Measurements from ENCODE around the gene TUT1.

The TUT1 gene

GRCh38 chr11:62612366-62613290 is 21.3 kb upstream of the TUT1 start, which contains the start of the genes EML3 and ROM1:
TSS of gene EML3 (minus strand) at chr11:62612775. CDS start at chr11:62612457, 318 bp downstream.
TSS of gene ROM1 (plus strand) at chr11:62613257. CDS start at chr11:62613282, 25 bp downstream.
- peak within 1 kb of the TSS; percentile 33 for H3K9ac ChIP-seq (ENCODE audit: low read length)
- no peak within 1 kb of the TSS for H3K27ac ChIP-seq (ENCODE audit: low read length)
- H3K27me3 ChIP-seq (ENCODE audit: control insufficient read depth, insufficient read depth, low read length) = peaks cover 11% of the 10 kb centered on the region
- H3K4me3 ChIP-seq (ENCODE audit: low read length) = peak within 1 kb of the TSS; percentile 71
- H3K4me1 ChIP-seq (ENCODE audit: control insufficient read depth, low read depth, low read length) = no peaks in the 10 kb centered on the region
- peaks cover 3% of the 10 kb centered on the region for H3K36me3 ChIP-seq (ENCODE audit: control insufficient read depth, low read depth, low read length)
- H3K9me3 ChIP-seq (ENCODE audit: control insufficient read depth, low read depth, low read length) = no peaks in the 10 kb centered on the region

GRCh38 chr11:62611705-62612365 is 20.5 kb upstream of the TUT1 start:
- Histone ChIP-seq H3K27ac (ENCODE audit: low read length) (no peak overlapping the region), H3K9me3 (ENCODE audit: control insufficient read depth, low read depth, low read length) (no peaks in the 10 kb centered on the region), H3K36me3 (ENCODE audit: control insufficient read depth, low read depth, low read length) (peaks cover 3% of the 10 kb centered on the region), H3K27me3 (ENCODE audit: control insufficient read depth, insufficient read depth, low read length) (peaks cover 11% of the 10 kb centered on the region), H3K4me1 (ENCODE audit: control insufficient read depth, low read depth, low read length) (no peaks in the 10 kb centered on the region), H3K4me3 (ENCODE audit: low read length) (peak overlapping the region; percentile 71), H3K9ac (ENCODE audit: low read length) (peak overlapping the region; percentile 33)

- H3K4me3 ChIP-seq (ENCODE audit: low read length) = peak overlapping the region; percentile 71
- no peaks in the 10 kb centered on the region for H3K4me1 ChIP-seq (ENCODE audit: control insufficient read depth, low read depth, low read length)
- no peaks in the 10 kb centered on the region for H3K9me3 ChIP-seq (ENCODE audit: control insufficient read depth, low read depth, low read length)
- no peak overlapping the region for H3K9ac ChIP-seq (ENCODE audit: low read length)
- H3K27ac ChIP-seq (ENCODE audit: low read length) = no peak overlapping the region
- H3K36me3 ChIP-seq (ENCODE audit: control insufficient read depth, low read depth, low read length) = peaks cover 3% of the 10 kb centered on the region
- H3K27me3 ChIP-seq (ENCODE audit: control insufficient read depth, insufficient read depth, low read length) = peaks cover 11% of the 10 kb centered on the region
Observed at GRCh38 chr11:62610814-62611704, 19.7 kb upstream of the TUT1 start.

- H3K9me3 ChIP-seq (ENCODE audit: control insufficient read depth, low read depth, low read length) = no peaks in the 10 kb centered on the region
- peaks cover 11% of the 10 kb centered on the region for H3K27me3 ChIP-seq (ENCODE audit: control insufficient read depth, insufficient read depth, low read length)
- H3K9ac ChIP-seq (ENCODE audit: low read length) = no peak overlapping the region
- no peak overlapping the region for H3K27ac ChIP-seq (ENCODE audit: low read length)
- H3K36me3 ChIP-seq (ENCODE audit: control insufficient read depth, low read depth, low read length) = peaks cover 3% of the 10 kb centered on the region
- H3K4me1 ChIP-seq (ENCODE audit: control insufficient read depth, low read depth, low read length) = no peaks in the 10 kb centered on the region
- H3K4me3 ChIP-seq (ENCODE audit: low read length) = no peak overlapping the region
Observed at GRCh38 chr11:62610403-62610802, 19.1 kb upstream of the TUT1 start.

GRCh38 chr11:62608776-62609175 is 17.5 kb upstream of the TUT1 start:
- Histone ChIP-seq H3K36me3 (ENCODE audit: control insufficient read depth, low read depth, low read length) (no peaks in the 10 kb centered on the region), H3K9me3 (ENCODE audit: control insufficient read depth, low read depth, low read length) (no peaks in the 10 kb centered on the region), H3K4me1 (ENCODE audit: control insufficient read depth, low read depth, low read length) (peaks cover 8% of the 10 kb centered on the region), H3K4me3 (ENCODE audit: low read length) (no peak overlapping the region), H3K9ac (ENCODE audit: low read length) (no peak overlapping the region), H3K27ac (ENCODE audit: low read length) (no peak overlapping the region), H3K27me3 (ENCODE audit: control insufficient read depth, insufficient read depth, low read length) (peaks cover 15% of the 10 kb centered on the region)

GRCh38 chr11:62607714-62608113 is 16.4 kb upstream of the TUT1 start:
- Histone ChIP-seq H3K27ac (ENCODE audit: low read length) (no peak overlapping the region), H3K4me3 (ENCODE audit: low read length) (no peak overlapping the region), H3K36me3 (ENCODE audit: control insufficient read depth, low read depth, low read length) (no peaks in the 10 kb centered on the region), H3K27me3 (ENCODE audit: control insufficient read depth, insufficient read depth, low read length) (peaks cover 26% of the 10 kb centered on the region), H3K4me1 (ENCODE audit: control insufficient read depth, low read depth, low read length) (peaks cover 11% of the 10 kb centered on the region), H3K9ac (ENCODE audit: low read length) (no peak overlapping the region), H3K9me3 (ENCODE audit: control insufficient read depth, low read depth, low read length) (no peaks in the 10 kb centered on the region)

GRCh38 chr11:62605902-62606301 is 14.6 kb upstream of the TUT1 start:
- peaks cover 16% of the 10 kb centered on the region for H3K27me3 ChIP-seq (ENCODE audit: control insufficient read depth, insufficient read depth, low read length)
- H3K36me3 ChIP-seq (ENCODE audit: control insufficient read depth, low read depth, low read length) = no peaks in the 10 kb centered on the region
- no peak overlapping the region for H3K4me3 ChIP-seq (ENCODE audit: low read length)
- H3K9me3 ChIP-seq (ENCODE audit: control insufficient read depth, low read depth, low read length) = no peaks in the 10 kb centered on the region
- H3K4me1 ChIP-seq (ENCODE audit: control insufficient read depth, low read depth, low read length) = peaks cover 11% of the 10 kb centered on the region
- no peak overlapping the region for H3K27ac ChIP-seq (ENCODE audit: low read length)
- no peak overlapping the region for H3K9ac ChIP-seq (ENCODE audit: low read length)

GRCh38 chr11:62605467-62605866 is 14.1 kb upstream of the TUT1 start:
- no peaks in the 10 kb centered on the region for H3K36me3 ChIP-seq (ENCODE audit: control insufficient read depth, low read depth, low read length)
- no peak overlapping the region for H3K27ac ChIP-seq (ENCODE audit: low read length)
- H3K4me3 ChIP-seq (ENCODE audit: low read length) = no peak overlapping the region
- H3K27me3 ChIP-seq (ENCODE audit: control insufficient read depth, insufficient read depth, low read length) = peaks cover 16% of the 10 kb centered on the region
- peaks cover 12% of the 10 kb centered on the region for H3K4me1 ChIP-seq (ENCODE audit: control insufficient read depth, low read depth, low read length)
- H3K9me3 ChIP-seq (ENCODE audit: control insufficient read depth, low read depth, low read length) = no peaks in the 10 kb centered on the region
- H3K9ac ChIP-seq (ENCODE audit: low read length) = no peak overlapping the region

- Histone ChIP-seq H3K27ac (ENCODE audit: low read length) (no peak overlapping the region), H3K4me3 (ENCODE audit: low read length) (no peak overlapping the region), H3K9me3 (ENCODE audit: control insufficient read depth, low read depth, low read length) (no peaks in the 10 kb centered on the region), H3K9ac (ENCODE audit: low read length) (no peak overlapping the region), H3K27me3 (ENCODE audit: control insufficient read depth, insufficient read depth, low read length) (peaks cover 16% of the 10 kb centered on the region), H3K4me1 (ENCODE audit: control insufficient read depth, low read depth, low read length) (peaks cover 20% of the 10 kb centered on the region), H3K36me3 (ENCODE audit: control insufficient read depth, low read depth, low read length) (peaks cover 4% of the 10 kb centered on the region)
Observed at GRCh38 chr11:62604460-62605120, 13.3 kb upstream of the TUT1 start.

- Histone ChIP-seq H3K36me3 (ENCODE audit: control insufficient read depth, low read depth, low read length) (peaks cover 5% of the 10 kb centered on the region), H3K9ac (ENCODE audit: low read length) (no peak overlapping the region), H3K27ac (ENCODE audit: low read length) (no peak overlapping the region), H3K4me1 (ENCODE audit: control insufficient read depth, low read depth, low read length) (peaks cover 25% of the 10 kb centered on the region), H3K4me3 (ENCODE audit: low read length) (peak overlapping the region; percentile 92), H3K9me3 (ENCODE audit: control insufficient read depth, low read depth, low read length) (no peaks in the 10 kb centered on the region), H3K27me3 (ENCODE audit: control insufficient read depth, insufficient read depth, low read length) (peaks cover 16% of the 10 kb centered on the region)
Observed at GRCh38 chr11:62603776-62604299, 12.5 kb upstream of the TUT1 start.

All from iPS-18a (cell line).